SK-N-SH (cell line): ENCODE measurements around the gene THSD7B.

Source experiments
- CTCF ChIP-seq: fragments of 200-600 bp; sonication (generic); IDR thresholded peaks from 2 replicates; pipeline ENCODE4 v1.6.1; 2017; ENCODE audit warnings: antibody characterized with exemption, mild to moderate bottlenecking, moderate library complexity
- NFIC ChIP-seq: IDR thresholded peaks from 2 replicates; pipeline ENCODE4 v1.4.0; 2012; ENCODE audit warnings: borderline replicate concordance
- POLR2AphosphoS5 ChIP-seq: IDR thresholded peaks from 2 replicates; pipeline ENCODE4 v1.6.1; 2012; ENCODE audit warnings: low read depth, low read length
- REST ChIP-seq: IDR thresholded peaks from 2 replicates; pipeline ENCODE4 v1.6.1; 2012; ENCODE audit warnings: mild to moderate bottlenecking, low read depth, low read length, moderate library complexity
- USF2 ChIP-seq: fragments of 150-350 bp; IDR thresholded peaks from 2 replicates; pipeline ENCODE4 v1.6.1; 2017; ENCODE audit warnings: antibody characterized with exemption, low read length, low read depth, borderline replicate concordance

GRCh38 chr2:137718786-137719185 lies 953.4 kb downstream of the THSD7B start:
- TF ChIP-seq CTCF = no peak
- TF ChIP-seq USF2 = no peak
- TF ChIP-seq REST = no peak
- no peak for TF ChIP-seq NFIC
- no peak for TF ChIP-seq POLR2AphosphoS5
